K562 (cell line): Measurements from ENCODE around the gene GPR37L1. TPM values are rescaled to one million over a fixed set of nuclear protein-coding genes. Genes with fewer than 3 reads are reported as not detected.

Experiments
- CXXC5 ChIP-seq: fragments of 250-450 bp; sonication (Bioruptor Pico); IDR thresholded peaks from 2 replicates; pipeline ENCODE4 v1.8.0; 2022; ENCODE audit warnings: inconsistent platforms, mild to moderate bottlenecking, moderate library complexity
- ETV5 ChIP-seq: sonication (generic); formaldehyde crosslinking; IDR thresholded peaks from 2 replicates; pipeline ENCODE4 v1.4.0; 2020; ENCODE audit warnings: low read depth, mild to moderate bottlenecking, missing genetic modification reagents
- GABPA ChIP-seq: fragments of 200-800 bp; sonication (Bioruptor generic); conservative IDR thresholded peaks from 2 replicates; pipeline ENCODE4 v1.6.1; 2016; ENCODE audit warnings: low read depth, missing genetic modification characterization, missing compliant biosample characterization
- MEIS2 ChIP-seq: fragments of 450-650 bp; IDR thresholded peaks from 2 replicates; pipeline ENCODE4 v1.6.1; 2014; ENCODE audit warnings: mild to moderate bottlenecking; ENCODE audit not compliant: partially characterized antibody
- NCOR1 ChIP-seq: fragments of 450-650 bp; IDR thresholded peaks from 2 replicates; pipeline ENCODE4 v1.6.1; 2016; ENCODE audit warnings: mild to moderate bottlenecking, moderate library complexity
- NR4A1 ChIP-seq, 2 experiments: fragments of 250-450 bp in 1 of 2; fragments of 450-650 bp in 1 of 2; sonication (Bioruptor Pico) in 1 of 2; IDR thresholded peaks; 2 replicates each; pipeline versions ENCODE4 v1.4.0 to v1.6.1; 2016 to 2020; ENCODE audit warnings: mild to moderate bottlenecking in 2 of 2, missing compliant biosample characterization in 1 of 2, missing genetic modification characterization in 1 of 2, moderate library complexity in 1 of 2
- PHF21A ChIP-seq: fragments of 450-650 bp; IDR thresholded peaks from 2 replicates; pipeline ENCODE4 v1.6.1; 2017; ENCODE audit warnings: low read depth, borderline replicate concordance
- PHF8 ChIP-seq: fragments of 200-600 bp; sonication (generic); IDR thresholded peaks from 2 replicates; pipeline ENCODE4 v1.6.1; 2012; ENCODE audit warnings: mixed run types, mild to moderate bottlenecking, inconsistent platforms, low read length, moderate library complexity, borderline replicate concordance
- RBFOX2 ChIP-seq: fragments of 200-400 bp; formaldehyde crosslinking; IDR thresholded peaks from 2 replicates; pipeline ENCODE4 v1.6.1; 2017; ENCODE audit warnings: low read depth, mild to moderate bottlenecking, low read length, moderate library complexity
- SIN3B ChIP-seq: fragments of 450-650 bp; IDR thresholded peaks from 2 replicates; pipeline ENCODE4 v1.6.1; 2017; ENCODE audit warnings: low read depth, mild to moderate bottlenecking, moderate library complexity
- SMAD3 ChIP-seq: fragments of 450-650 bp; formaldehyde crosslinking; conservative IDR thresholded peaks from 2 replicates; pipeline ENCODE4 v1.4.0; 2020; ENCODE audit warnings: mild to moderate bottlenecking
- TAF1 ChIP-seq: IDR thresholded peaks from 2 replicates; pipeline ENCODE4 v1.6.1; 2011; ENCODE audit warnings: mild to moderate bottlenecking, low read length, moderate library complexity; ENCODE audit not compliant: insufficient read depth, control insufficient read depth, severe bottlenecking; ENCODE audit errors: extremely low read depth
- THAP12 ChIP-seq: fragments of 250-450 bp; sonication (Bioruptor Pico); IDR thresholded peaks from 2 replicates; pipeline ENCODE4 v1.9.0; 2021; ENCODE audit warnings: mild to moderate bottlenecking, inconsistent platforms
- ZNF197 ChIP-seq: fragments of 200-800 bp; sonication (Bioruptor generic); IDR thresholded peaks from 2 replicates; pipeline ENCODE4 v1.6.1; 2016; ENCODE audit warnings: low read depth, missing genetic modification characterization, missing compliant biosample characterization
- ZNF644 ChIP-seq: fragments of 200-800 bp; sonication (Bioruptor generic); IDR thresholded peaks from 2 replicates; pipeline ENCODE4 v1.6.1; 2016; ENCODE audit warnings: low read depth, missing genetic modification characterization, missing compliant biosample characterization
- ZNF696 ChIP-seq: fragments of 250-450 bp; sonication (Bioruptor Pico); conservative IDR thresholded peaks from 2 replicates; pipeline ENCODE4 v1.4.0; 2020; ENCODE audit warnings: mild to moderate bottlenecking, moderate library complexity
- ZNF830 ChIP-seq: fragments of 250-450 bp; sonication (Bioruptor Pico); IDR thresholded peaks from 2 replicates; pipeline ENCODE4 v1.5.0; 2021; ENCODE audit warnings: mild to moderate bottlenecking
- polyA plus RNA-seq, 8 experiments: library from polyadenylated mRNA; depleted of rRNA in 4 of 8; stranded (reverse) in 5 of 8; unstranded in 3 of 8; fragments of >200 nt; fragmentation: Nextera tagmentation in 2 of 8; fragmentation: Illumina TruSeq in 1 of 8; extraction: Ambion mirVana in 2 of 8; extraction: Trizol in 1 of 8; gene quantifications; 2 replicates each; pipeline versions ENCODE4 v1.2.1 to v1.2.3, GENCODE V29; 2011 to 2014; ENCODE audit warnings: inconsistent platforms in 1 of 8, missing spikeins in 1 of 8
- total RNA-seq, 7 experiments: library from RNA; depleted of rRNA in 6 of 7; stranded (reverse); fragments of >200 nt in 6 of 7; fragmentation: Illumina TruSeq in 2 of 7; extraction: Trizol in 2 of 7; gene quantifications; 2 replicates each; pipeline versions ENCODE4 v1.2.1 to v1.2.3, GENCODE V29; 2011 to 2021; ENCODE audit warnings: low replicate concordance in 1 of 7
- TF ChIP-seq, protein P1 (sequence below): fragments of 450-650 bp; IDR thresholded peaks from 2 replicates; pipeline ENCODE4 v1.6.1; 2017; ENCODE audit warnings: antibody characterized with exemption, mild to moderate bottlenecking
- TF ChIP-seq, protein P2 (sequence below): sonication (generic); formaldehyde crosslinking; IDR thresholded peaks from 2 replicates; pipeline ENCODE4 v1.8.0; 2022; ENCODE audit warnings: missing genetic modification reagents, mild to moderate bottlenecking, borderline replicate concordance

Gene GPR37L1
- total and polyA plus RNA-seq, 9 of the 15 experiments (the other 6 are each of a cell fraction or from before 2014, with no cell fraction given): not detected

- TF ChIP-seq, protein P1, sequence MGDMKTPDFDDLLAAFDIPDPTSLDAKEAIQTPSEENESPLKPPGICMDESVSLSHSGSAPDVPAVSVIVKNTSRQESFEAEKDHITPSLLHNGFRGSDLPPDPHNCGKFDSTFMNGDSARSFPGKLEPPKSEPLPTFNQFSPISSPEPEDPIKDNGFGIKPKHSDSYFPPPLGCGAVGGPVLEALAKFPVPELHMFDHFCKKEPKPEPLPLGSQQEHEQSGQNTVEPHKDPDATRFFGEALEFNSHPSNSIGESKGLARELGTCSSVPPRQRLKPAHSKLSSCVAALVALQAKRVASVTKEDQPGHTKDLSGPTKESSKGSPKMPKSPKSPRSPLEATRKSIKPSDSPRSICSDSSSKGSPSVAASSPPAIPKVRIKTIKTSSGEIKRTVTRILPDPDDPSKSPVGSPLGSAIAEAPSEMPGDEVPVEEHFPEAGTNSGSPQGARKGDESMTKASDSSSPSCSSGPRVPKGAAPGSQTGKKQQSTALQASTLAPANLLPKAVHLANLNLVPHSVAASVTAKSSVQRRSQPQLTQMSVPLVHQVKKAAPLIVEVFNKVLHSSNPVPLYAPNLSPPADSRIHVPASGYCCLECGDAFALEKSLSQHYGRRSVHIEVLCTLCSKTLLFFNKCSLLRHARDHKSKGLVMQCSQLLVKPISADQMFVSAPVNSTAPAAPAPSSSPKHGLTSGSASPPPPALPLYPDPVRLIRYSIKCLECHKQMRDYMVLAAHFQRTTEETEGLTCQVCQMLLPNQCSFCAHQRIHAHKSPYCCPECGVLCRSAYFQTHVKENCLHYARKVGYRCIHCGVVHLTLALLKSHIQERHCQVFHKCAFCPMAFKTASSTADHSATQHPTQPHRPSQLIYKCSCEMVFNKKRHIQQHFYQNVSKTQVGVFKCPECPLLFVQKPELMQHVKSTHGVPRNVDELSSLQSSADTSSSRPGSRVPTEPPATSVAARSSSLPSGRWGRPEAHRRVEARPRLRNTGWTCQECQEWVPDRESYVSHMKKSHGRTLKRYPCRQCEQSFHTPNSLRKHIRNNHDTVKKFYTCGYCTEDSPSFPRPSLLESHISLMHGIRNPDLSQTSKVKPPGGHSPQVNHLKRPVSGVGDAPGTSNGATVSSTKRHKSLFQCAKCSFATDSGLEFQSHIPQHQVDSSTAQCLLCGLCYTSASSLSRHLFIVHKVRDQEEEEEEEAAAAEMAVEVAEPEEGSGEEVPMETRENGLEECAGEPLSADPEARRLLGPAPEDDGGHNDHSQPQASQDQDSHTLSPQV: peak; percentile 97
- TF ChIP-seq ZNF696 (CRISPR knock-in tag) (0 out of 2 replicates have a peak, but pooled peaks have one; percentile 45), PHF8 (peak; percentile 52; the same call in 1 of the 2 replicates), NCOR1 (peak; percentile 52; the same call in 1 of the 2 replicates), CXXC5 (CRISPR knock-in tag) (peak; percentile 54), ETV5 (CRISPR knock-in tag) (peak; percentile 74; the same call in 1 of the 2 replicates), PHF21A (peak; percentile 58; the same call in 1 of the 2 replicates), GABPA (tag) (peak; percentile 58; the same call in 1 of the 2 replicates), SMAD3 (no peak), RBFOX2 (peak; percentile 83), NR4A1 (CRISPR knock-in tag; IDR thresholded peaks at IDR 0.05) (no peak), NR4A1 (tag; IDR thresholded peaks at IDR 0.05) (peak; percentile 56; the same call in 1 of the 2 replicates), ZNF830 (CRISPR knock-in tag) (peak; percentile 93; the same call in 1 of the 2 replicates), THAP12 (CRISPR knock-in tag) (peak; percentile 53; the same call in 1 of the 2 replicates), ZNF197 (CRISPR knock-in tag) (0 out of 2 replicates have a peak, but pooled peaks have one; percentile 4), TAF1 (peak; percentile 93), SIN3B (no peak), ZNF644 (0 out of 2 replicates have a peak, but pooled peaks have one; percentile 18), MEIS2 (no peak)
- TF ChIP-seq, protein P2, sequence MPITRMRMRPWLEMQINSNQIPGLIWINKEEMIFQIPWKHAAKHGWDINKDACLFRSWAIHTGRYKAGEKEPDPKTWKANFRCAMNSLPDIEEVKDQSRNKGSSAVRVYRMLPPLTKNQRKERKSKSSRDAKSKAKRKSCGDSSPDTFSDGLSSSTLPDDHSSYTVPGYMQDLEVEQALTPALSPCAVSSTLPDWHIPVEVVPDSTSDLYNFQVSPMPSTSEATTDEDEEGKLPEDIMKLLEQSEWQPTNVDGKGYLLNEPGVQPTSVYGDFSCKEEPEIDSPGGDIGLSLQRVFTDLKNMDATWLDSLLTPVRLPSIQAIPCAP (CRISPR knock-in tag): no peak
Observed at GRCh38 chr1:202164271-202165037, 41.7 kb downstream of the GPR37L1 start (continued).
